NB4 (cell line): ENCODE results near the gene LMOD1.
"Not testable (repeated sequence)": the region's sequence is repeated elsewhere in the genome, so short reads cannot be mapped to it uniquely, and the experiment has no call there.

Experiments
- DNase-seq: peaks from one replicate; pipeline ENCODE4 v3.0.0; 2010; ENCODE audit warnings: low read depth
- H3K4me3 ChIP-seq: one replicate; pipeline ENCODE4 v1.5.1; 2011; ENCODE audit warnings: mild to moderate bottlenecking, low read depth, low read length, moderate library complexity
- MYC ChIP-seq: IDR thresholded peaks from 2 replicates; pipeline ENCODE4 v1.6.1; 2011; ENCODE audit warnings: low read depth, low read length
- POLR2A ChIP-seq: IDR thresholded peaks from 2 replicates; pipeline ENCODE4 v1.6.1; 2011; ENCODE audit warnings: mild to moderate bottlenecking; ENCODE audit not compliant: insufficient read length; ENCODE audit errors: extremely low read depth
- TF ChIP-seq, protein P1 (sequence below): IDR thresholded peaks from one replicate; pipeline ENCODE4 v1.5.1; 2012; ENCODE audit warnings: low read depth, low read length
- TF ChIP-seq, protein P2 (sequence below): IDR thresholded peaks from 2 replicates; pipeline ENCODE4 v1.6.1; 2011; ENCODE audit warnings: low read depth, low read length

LMOD1 gene

DNA sequence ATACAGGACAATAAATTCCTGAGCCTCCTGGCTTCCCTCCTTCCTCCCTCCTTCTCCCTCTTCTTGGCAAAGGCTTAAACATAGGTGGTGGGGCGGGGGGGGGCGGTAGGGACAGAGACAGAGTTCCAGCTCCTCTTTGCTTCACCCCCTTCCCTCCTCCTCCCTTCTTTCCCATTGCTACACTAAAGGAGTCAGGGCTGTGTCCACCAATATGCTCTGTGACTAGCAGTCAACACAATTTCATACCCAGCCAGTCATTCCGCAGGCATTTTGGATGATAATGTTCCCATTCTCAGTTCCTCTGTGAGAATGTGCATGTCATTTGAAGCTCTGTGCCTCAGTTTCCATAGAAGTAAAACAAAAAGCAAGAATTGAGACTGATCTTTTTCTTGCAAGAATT, 1.7 kb downstream of the LMOD1 start:
- TF ChIP-seq, protein P1, sequence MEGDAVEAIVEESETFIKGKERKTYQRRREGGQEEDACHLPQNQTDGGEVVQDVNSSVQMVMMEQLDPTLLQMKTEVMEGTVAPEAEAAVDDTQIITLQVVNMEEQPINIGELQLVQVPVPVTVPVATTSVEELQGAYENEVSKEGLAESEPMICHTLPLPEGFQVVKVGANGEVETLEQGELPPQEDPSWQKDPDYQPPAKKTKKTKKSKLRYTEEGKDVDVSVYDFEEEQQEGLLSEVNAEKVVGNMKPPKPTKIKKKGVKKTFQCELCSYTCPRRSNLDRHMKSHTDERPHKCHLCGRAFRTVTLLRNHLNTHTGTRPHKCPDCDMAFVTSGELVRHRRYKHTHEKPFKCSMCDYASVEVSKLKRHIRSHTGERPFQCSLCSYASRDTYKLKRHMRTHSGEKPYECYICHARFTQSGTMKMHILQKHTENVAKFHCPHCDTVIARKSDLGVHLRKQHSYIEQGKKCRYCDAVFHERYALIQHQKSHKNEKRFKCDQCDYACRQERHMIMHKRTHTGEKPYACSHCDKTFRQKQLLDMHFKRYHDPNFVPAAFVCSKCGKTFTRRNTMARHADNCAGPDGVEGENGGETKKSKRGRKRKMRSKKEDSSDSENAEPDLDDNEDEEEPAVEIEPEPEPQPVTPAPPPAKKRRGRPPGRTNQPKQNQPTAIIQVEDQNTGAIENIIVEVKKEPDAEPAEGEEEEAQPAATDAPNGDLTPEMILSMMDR = no peak
- TF ChIP-seq POLR2A (no peak), MYC (no peak)
- TF ChIP-seq, protein P2, sequence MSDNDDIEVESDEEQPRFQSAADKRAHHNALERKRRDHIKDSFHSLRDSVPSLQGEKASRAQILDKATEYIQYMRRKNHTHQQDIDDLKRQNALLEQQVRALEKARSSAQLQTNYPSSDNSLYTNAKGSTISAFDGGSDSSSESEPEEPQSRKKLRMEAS = no peak
- DNase-seq = no peak
- H3K4me3 ChIP-seq = no peak overlapping the region

DNA sequence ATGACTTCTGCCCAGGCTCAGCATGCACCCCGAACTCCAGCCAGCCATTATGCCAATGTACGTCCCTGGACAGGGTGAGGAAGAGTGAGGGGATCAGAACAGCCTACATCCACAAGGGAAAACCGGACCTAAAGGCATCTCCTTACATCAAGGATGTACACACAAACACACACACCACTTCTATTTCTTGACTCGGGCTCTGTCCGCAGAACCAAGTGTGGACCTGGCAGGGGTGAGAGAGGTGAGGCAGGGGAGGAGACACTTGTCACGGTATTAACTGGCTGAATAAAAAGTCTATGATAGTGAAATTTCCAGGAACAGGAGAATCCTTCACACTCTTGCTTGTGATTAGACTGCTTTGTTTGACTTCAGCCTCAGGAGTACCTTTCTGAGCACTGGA, 2.3 kb downstream of the LMOD1 start:
- no peak overlapping the region for H3K4me3 ChIP-seq
- no peak for DNase-seq
- TF ChIP-seq MYC (no peak), POLR2A (no peak)
- TF ChIP-seq, protein P2 = no peak
- TF ChIP-seq, protein P1 = no peak

DNA sequence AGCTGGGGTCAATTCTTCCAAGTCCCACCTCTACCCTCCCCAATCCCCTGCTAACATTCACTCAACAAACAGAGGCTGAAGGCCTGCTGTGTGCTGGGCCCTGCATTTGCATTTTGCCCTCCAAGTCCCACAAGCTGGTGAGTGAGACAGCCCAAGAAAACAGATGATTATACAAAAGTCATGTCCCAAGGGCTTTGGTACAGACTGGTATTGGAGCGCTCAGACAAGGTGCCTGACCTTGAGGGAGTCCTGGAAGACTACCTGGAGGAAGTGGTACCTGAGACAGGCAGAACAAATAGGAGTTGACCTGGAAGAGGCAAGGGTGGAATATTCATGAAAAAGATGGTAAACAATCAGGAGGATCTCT, 4.2 kb downstream of the LMOD1 start:
- TF ChIP-seq MYC (no peak), POLR2A (no peak)
- TF ChIP-seq, protein P2 = no peak
- TF ChIP-seq, protein P1 = no peak
- H3K4me3 ChIP-seq = no peak overlapping the region
- DNase-seq = no peak

DNA sequence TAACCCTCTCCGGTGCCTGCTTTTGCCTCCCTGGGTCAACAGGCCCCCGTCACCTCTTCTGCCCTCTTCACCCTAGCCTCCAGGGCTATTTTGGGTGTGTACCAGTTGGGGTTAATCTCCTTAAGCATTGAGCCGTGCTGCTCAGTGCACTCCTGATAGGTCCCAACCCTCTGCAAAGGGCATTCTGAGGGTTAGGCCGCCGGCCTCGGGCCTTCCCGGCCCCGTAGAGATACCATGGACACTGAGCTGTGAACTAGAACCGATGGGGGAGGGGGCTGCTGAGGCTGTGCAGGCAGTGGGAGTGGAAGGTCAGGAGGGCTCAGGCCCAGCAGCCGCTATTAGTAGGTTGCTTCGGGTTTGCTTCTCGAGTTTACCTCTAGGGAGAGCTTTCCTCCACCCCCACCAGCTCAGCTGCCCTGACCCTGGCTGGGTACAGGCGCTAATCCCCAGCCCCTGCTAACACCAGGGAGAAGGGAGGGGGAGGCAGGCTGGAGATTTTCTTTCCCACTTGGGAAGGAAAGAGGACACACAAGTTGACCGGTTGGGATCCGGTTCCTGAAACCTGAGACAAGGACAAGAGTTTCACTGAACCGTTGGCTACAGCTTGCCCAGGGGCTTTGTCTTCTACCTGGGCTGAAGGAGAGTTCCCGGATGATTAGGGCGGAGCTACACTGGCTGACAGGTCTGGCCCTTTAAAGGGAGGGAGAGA, 4.8 kb downstream of the LMOD1 start:
- no peak for DNase-seq
- H3K4me3 ChIP-seq = no peak overlapping the region
- TF ChIP-seq, protein P1 = no peak
- TF ChIP-seq, protein P2 = no peak
- TF ChIP-seq MYC (no peak), POLR2A (no peak)

DNA sequence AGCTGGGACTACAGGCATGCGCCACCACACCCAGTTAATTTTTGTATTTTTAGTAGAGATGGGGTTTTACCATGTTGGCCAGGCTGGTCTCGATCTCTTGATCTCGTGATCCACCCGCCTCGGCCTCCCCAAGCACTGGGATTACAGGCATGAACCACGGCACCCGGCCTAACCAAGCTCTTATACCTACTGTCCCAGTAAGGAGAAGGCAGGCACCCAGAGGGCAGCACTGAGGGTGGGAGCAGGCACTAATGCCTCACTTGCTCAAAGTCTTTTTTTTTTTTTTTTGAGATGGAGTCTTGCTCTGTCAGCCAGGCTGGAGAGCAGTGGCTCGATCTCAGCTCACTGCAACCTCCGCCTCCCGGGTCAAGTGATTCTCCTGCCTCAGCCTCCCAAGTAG, 6.0 kb downstream of the LMOD1 start:
- DNase-seq, H3K4me3 ChIP-seq: not testable (repeated sequence)

- no peak overlapping the region for H3K4me3 ChIP-seq
- no peak for DNase-seq
- TF ChIP-seq MYC = no peak
- no peak for TF ChIP-seq POLR2A
- TF ChIP-seq, protein P1 = no peak
- TF ChIP-seq, protein P2 = no peak
These were observed 6.8 kb downstream of the LMOD1 start for GRCh38 chr1:201939574-201939973.
